Ascending aorta (tissue), 2 donors: Measurements from ENCODE around the gene RAB8A. TPM values are rescaled to one million over a fixed set of nuclear protein-coding genes. Genes with fewer than 3 reads are reported as not detected.

ENCODE experiments used
- DNase-seq, 2 donors: peaks; one replicate each; pipeline ENCODE4 v3.0.0-alpha.2; 2019; ENCODE audit warnings: low spot score in 2 of 2
- H3K27ac ChIP-seq, 2 donors: fragments of 200-600 bp; sonication (generic); one replicate each; pipeline ENCODE4 v1.5.1; 2016 to 2017; ENCODE audit warnings: mild to moderate bottlenecking in 1 of 2
- H3K27me3 ChIP-seq: fragments of 200-600 bp; sonication (generic); one replicate; pipeline ENCODE4 v1.5.1; 2017
- H3K36me3 ChIP-seq, 2 donors: fragments of 200-600 bp; sonication (generic); one replicate each; pipeline ENCODE4 v1.5.1; 2016
- H3K4me1 ChIP-seq, 2 donors: fragments of 200-600 bp; sonication (generic); one replicate each; pipeline ENCODE4 v1.5.1; 2016 to 2017; ENCODE audit warnings: mild to moderate bottlenecking in 1 of 2
- H3K4me3 ChIP-seq, 2 donors: fragments of 200-600 bp; sonication (generic); one replicate each; pipeline ENCODE4 v1.5.1; 2016 to 2017; ENCODE audit warnings: mild to moderate bottlenecking in 1 of 2
- H3K9me3 ChIP-seq, 2 donors: fragments of 200-600 bp; sonication (generic); one replicate each; pipeline ENCODE4 v1.5.1; 2016
- CTCF ChIP-seq, 3 experiments: fragments of 200-600 bp in 2 of 3; fragments of 450-650 bp in 1 of 3; sonication (generic) in 2 of 3; IDR thresholded peaks; one replicate each; pipeline ENCODE4 v1.5.1; 2016 to 2019; ENCODE audit warnings: antibody characterized with exemption in 3 of 3, mild to moderate bottlenecking in 1 of 3, moderate library complexity in 1 of 3
- intact Hi-C: fragments of 100-400 bp; cut with DNase I; formaldehyde crosslinking; loops from one replicate; pipeline ENCODE4 v1.15.1; 2023
- total RNA-seq: library from RNA; depleted of rRNA; stranded (reverse); fragments of >200 nt; gene quantifications from one replicate; pipeline ENCODE4 v1.1.0, GENCODE V29; 2016

The RAB8A gene
- total RNA-seq, 1 donor from 2014 or later = 35.1 TPM

DNA sequence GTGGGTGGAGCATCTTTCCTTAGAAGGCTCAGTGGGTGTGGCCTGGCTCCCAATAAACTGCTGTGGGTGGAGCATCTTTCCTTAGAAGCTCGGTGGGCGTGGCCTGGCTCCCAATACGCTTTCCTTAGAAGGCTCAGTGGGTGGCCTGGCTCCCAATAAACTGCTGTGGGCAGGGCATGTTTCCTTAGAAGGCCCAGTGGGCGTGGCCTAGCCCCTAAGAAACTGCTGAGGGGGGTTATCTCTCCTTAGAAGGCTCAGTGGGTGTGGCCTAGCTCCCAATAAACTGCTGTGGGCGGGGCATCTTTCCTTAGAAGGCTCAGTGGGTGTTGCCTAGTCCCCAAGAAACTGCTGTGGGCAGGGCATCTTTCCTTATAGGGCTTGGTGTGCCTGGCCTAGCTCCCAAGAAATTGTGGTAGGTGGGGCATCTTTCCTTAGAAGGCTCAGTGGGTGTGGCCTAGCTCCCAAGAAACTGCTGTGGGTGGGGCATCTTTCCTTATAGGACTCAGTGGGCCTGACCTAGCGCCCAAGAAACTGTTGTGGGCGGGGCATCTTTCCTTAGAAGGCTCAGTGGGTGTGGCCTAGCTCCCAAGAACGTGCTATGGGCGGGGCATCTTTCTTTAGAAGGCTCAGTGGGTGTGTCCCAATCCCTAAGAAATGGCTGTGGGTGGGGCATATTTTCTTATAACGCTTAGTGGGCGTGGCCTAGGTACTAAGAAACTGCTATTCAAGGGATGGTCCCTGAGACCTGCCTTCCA, 42.1 kb downstream of the RAB8A start:
- intact Hi-C loops = no loop called here
- H3K27ac ChIP-seq = no peak overlapping the region
- H3K27me3 ChIP-seq = no peaks in the 10 kb centered on the region
- no peaks in the 10 kb centered on the region for H3K36me3 ChIP-seq
- H3K4me1 ChIP-seq = no peaks in the 10 kb centered on the region
- TF ChIP-seq CTCF (IDR thresholded peaks at IDR 0.05) = no peak
- H3K4me3 ChIP-seq = no peak overlapping the region
- no peaks in the 10 kb centered on the region for H3K9me3 ChIP-seq
- DNase-seq = no peak

DNA sequence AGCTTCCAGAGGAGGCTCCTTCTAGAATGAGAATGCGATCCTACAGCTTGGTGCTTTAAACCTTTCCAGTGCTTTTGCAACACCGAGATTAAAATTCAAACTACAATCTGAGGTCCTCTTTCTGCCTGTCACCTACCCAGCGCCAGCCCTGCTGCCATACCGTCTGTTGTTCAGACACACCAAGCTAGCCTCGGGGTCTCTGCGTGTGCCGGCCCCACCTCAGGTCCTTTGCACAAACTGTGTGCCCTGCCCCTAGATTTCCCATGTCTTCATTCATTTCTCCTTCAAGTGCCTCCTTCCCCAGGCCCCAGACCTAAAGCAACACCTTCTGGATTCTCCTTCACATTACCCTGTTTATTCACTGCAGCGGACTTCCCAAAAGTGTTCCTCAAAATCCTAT, 42.9 kb downstream of the RAB8A start:
- intact Hi-C loops = no loop called here
- no peak for TF ChIP-seq CTCF (IDR thresholded peaks at IDR 0.05)
- no peak overlapping the region for H3K4me3 ChIP-seq
- no peak for DNase-seq
- no peaks in the 10 kb centered on the region for H3K4me1 ChIP-seq
- H3K9me3 ChIP-seq = no peaks in the 10 kb centered on the region
- H3K36me3 ChIP-seq = no peaks in the 10 kb centered on the region
- H3K27me3 ChIP-seq = no peaks in the 10 kb centered on the region
- H3K27ac ChIP-seq = no peak overlapping the region

DNA sequence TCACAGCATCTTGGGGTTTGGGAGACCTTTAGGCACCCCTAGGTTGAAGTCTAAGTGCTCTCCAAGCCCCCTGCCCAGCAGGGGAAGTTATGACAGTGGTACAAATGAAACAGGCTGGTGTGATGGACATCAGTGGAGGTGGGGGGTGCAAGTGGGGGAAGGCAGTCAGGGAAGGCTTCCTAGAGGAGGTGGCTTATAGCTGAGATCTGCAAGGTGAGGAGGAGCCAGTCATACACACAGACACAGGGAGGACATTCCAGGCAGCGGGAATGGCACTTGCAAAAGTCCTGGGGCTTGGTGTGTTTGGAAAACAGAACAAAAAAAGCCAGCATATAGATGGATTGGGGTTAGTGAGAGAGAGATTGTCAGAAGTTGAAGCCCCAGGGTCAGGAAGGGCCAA, 43.4 kb downstream of the RAB8A start:
- Histone ChIP-seq H3K4me1 (no peaks in the 10 kb centered on the region), H3K36me3 (no peaks in the 10 kb centered on the region), H3K27me3 (no peaks in the 10 kb centered on the region), H3K9me3 (no peaks in the 10 kb centered on the region), H3K4me3 (no peak overlapping the region), H3K27ac (no peak overlapping the region)
- intact Hi-C loops = no loop called here
- TF ChIP-seq CTCF (IDR thresholded peaks at IDR 0.05) = no peak
- DNase-seq = no peak

- no peak overlapping the region for H3K4me3 ChIP-seq
- no peak overlapping the region for H3K27ac ChIP-seq
- no peak for DNase-seq
- no peaks in the 10 kb centered on the region for H3K36me3 ChIP-seq
- intact Hi-C loops = no loop called here
- no peaks in the 10 kb centered on the region for H3K4me1 ChIP-seq
- H3K9me3 ChIP-seq = no peaks in the 10 kb centered on the region
- no peak for TF ChIP-seq CTCF (IDR thresholded peaks at IDR 0.05)
- H3K27me3 ChIP-seq = no peaks in the 10 kb centered on the region
Observed at GRCh38 chr19:16156904-16157303, 45.2 kb downstream of the RAB8A start.

GRCh38 chr19:16157601-16158000, 45.9 kb downstream of the RAB8A start:
- H3K9me3 ChIP-seq = no peaks in the 10 kb centered on the region
- H3K36me3 ChIP-seq = no peaks in the 10 kb centered on the region
- no peaks in the 10 kb centered on the region for H3K27me3 ChIP-seq
- H3K4me1 ChIP-seq = no peaks in the 10 kb centered on the region
- intact Hi-C loops = no loop called here
- no peak for DNase-seq
- no peak overlapping the region for H3K4me3 ChIP-seq
- no peak overlapping the region for H3K27ac ChIP-seq
- no peak for TF ChIP-seq CTCF (IDR thresholded peaks at IDR 0.05)

DNA sequence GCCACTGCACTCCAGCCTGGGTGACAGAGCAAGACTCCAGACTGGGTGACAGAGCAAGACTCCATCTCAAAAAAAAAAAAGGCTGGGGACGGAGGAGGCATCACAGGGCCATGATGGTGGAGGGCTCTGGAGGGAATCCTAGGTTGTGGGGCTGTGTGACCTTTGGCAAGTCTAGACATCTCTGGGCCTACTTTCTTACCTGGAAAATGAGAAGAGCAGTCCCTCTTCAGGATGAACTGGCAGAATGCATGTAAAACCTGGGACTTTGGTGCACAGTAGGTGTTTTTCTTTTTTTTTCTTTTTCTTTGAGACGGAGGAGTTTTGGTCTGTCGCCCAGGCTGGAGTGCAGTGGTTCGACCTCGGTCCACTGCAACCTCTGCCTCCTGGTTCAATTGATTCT, 48.0 kb downstream of the RAB8A start:
- intact Hi-C loops = no loop called here
- no peaks in the 10 kb centered on the region for H3K36me3 ChIP-seq
- H3K4me1 ChIP-seq = no peaks in the 10 kb centered on the region
- no peak overlapping the region for H3K27ac ChIP-seq
- no peaks in the 10 kb centered on the region for H3K9me3 ChIP-seq
- TF ChIP-seq CTCF (IDR thresholded peaks at IDR 0.05) = no peak
- H3K4me3 ChIP-seq = no peak overlapping the region
- no peak for DNase-seq
- no peaks in the 10 kb centered on the region for H3K27me3 ChIP-seq
